Kidney epithelial cell (primary cell): ENCODE measurements around the gene SSTR5. TPM values are rescaled to one million over a fixed set of nuclear protein-coding genes. Genes with fewer than 3 reads are reported as not detected.

ENCODE experiments used
- DNase-seq: peaks from one replicate; pipeline ENCODE4 v3.0.0-alpha.2; 2010; ENCODE audit warnings: low read depth
- H3K27me3 ChIP-seq: 2 replicates; pipeline ENCODE4 v1.6.0; 2011; ENCODE audit warnings: low read length; ENCODE audit not compliant: control insufficient read depth, insufficient read depth
- H3K36me3 ChIP-seq: 2 replicates; pipeline ENCODE4 v1.5.1; 2011; ENCODE audit warnings: low read length; ENCODE audit not compliant: control insufficient read depth, insufficient read depth
- H3K4me3 ChIP-seq: 2 replicates; pipeline ENCODE4 v1.5.1; 2011; ENCODE audit warnings: low read depth, mild to moderate bottlenecking, control low read depth, low read length
- total RNA-seq: library from RNA; depleted of rRNA; stranded (reverse); fragments of >200 nt; gene quantifications from 2 replicates; pipeline ENCODE4 v1.2.3, GENCODE V29; 2015
- TF ChIP-seq, protein P1 (sequence below): IDR thresholded peaks from 2 replicates; pipeline ENCODE4 v1.5.1; 2011; ENCODE audit warnings: mild to moderate bottlenecking, moderate library complexity, low read length, control low read depth, inconsistent platforms; ENCODE audit not compliant: insufficient read depth, poor library complexity, severe bottlenecking

SSTR5 gene
- total RNA-seq, 1 donor from 2014 or later = not detected

DNA sequence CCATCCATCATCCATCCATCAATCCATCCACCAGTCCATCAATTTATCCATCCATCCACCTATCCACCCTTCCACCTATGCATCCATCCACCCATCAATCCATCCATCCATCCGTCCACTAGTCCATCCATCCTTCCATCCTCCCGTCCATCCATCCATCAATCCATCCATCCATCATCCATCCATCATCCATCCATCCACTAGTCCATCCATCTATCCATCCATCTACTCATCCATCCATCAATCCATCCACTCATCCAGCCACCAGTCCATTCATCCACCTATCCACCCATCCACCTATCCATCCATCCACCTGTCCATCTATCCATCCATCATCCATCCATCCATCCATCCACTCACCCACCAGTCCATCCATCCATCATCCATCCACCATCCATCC, 39.9 kb upstream of the SSTR5 start:
- H3K4me3 ChIP-seq = no peak overlapping the region
- TF ChIP-seq, protein P1, sequence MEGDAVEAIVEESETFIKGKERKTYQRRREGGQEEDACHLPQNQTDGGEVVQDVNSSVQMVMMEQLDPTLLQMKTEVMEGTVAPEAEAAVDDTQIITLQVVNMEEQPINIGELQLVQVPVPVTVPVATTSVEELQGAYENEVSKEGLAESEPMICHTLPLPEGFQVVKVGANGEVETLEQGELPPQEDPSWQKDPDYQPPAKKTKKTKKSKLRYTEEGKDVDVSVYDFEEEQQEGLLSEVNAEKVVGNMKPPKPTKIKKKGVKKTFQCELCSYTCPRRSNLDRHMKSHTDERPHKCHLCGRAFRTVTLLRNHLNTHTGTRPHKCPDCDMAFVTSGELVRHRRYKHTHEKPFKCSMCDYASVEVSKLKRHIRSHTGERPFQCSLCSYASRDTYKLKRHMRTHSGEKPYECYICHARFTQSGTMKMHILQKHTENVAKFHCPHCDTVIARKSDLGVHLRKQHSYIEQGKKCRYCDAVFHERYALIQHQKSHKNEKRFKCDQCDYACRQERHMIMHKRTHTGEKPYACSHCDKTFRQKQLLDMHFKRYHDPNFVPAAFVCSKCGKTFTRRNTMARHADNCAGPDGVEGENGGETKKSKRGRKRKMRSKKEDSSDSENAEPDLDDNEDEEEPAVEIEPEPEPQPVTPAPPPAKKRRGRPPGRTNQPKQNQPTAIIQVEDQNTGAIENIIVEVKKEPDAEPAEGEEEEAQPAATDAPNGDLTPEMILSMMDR = no peak

DNA sequence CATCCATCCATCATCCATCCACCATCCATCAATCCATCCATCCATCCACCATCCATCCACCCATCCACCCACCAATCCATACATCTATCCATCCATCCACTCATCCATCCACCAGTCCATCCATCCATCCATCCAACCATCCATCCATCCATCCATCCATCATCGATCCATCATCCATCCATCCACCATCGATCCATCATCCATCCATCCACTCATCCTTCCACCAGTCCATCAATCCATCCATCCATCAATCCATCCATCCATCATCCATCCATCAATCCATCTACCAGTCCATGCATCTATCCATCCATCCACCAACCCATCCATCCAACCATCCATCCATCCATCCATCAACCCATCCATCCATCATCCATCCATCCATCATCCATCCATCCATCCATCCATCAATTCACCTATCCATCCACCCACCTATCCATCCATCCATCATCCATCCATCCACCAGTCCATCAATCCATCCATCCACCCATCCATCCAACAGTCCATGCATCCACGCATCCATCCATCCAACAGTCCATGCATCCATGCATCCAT, 39.3 kb upstream of the SSTR5 start:
- TF ChIP-seq, protein P1 = no peak
- H3K27me3 ChIP-seq = peaks cover 52% of the 10 kb centered on the region
- H3K36me3 ChIP-seq = no peaks in the 10 kb centered on the region
- DNase-seq = no peak
- no peak overlapping the region for H3K4me3 ChIP-seq

More for the DNA sequence above, 39.9 kb upstream of the SSTR5 start:
- H3K36me3 ChIP-seq = no peaks in the 10 kb centered on the region
- H3K27me3 ChIP-seq = peaks cover 56% of the 10 kb centered on the region
- no peak for DNase-seq

DNA sequence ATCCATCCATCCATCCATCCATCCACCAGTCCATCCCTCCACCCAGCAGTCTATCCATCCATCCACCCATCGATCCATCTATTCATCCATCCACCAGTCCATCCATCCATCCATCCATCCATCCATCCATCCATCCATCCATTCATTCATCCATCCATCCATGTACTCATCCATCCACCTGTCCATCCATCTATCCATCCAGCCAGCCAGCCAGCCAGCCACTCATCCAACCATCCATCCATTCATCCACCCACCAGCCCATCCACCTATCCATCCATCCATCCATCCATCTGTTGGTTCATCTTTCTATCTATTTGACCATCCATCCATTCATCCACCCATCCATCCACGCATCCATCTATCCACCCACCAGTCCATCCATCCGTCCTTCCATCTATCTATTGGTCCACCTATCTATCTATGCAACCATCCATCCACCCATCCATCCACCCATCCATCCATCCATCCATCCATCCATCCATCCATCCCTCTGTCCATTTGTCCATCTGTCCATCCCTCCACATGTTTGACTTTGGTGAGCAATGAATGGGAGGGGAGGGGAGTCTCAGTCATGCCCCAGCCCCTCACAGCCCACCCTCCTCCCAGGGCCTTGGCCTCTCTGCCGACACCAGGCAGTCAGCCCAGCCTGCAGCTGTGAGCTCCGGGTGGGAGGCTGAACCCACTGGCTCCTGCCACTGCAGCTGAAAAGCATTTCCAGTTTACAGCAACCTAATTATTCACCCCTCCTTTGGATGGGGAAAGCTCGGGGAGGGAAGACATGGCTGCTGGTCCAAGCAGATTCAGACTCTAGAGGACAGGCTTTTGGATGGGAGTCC, 38.1 kb upstream of the SSTR5 start:
- no peaks in the 10 kb centered on the region for H3K36me3 ChIP-seq
- no peak for DNase-seq
- H3K27me3 ChIP-seq = peaks cover 43% of the 10 kb centered on the region
- TF ChIP-seq, protein P1 = no peak
- no peak overlapping the region for H3K4me3 ChIP-seq

DNA sequence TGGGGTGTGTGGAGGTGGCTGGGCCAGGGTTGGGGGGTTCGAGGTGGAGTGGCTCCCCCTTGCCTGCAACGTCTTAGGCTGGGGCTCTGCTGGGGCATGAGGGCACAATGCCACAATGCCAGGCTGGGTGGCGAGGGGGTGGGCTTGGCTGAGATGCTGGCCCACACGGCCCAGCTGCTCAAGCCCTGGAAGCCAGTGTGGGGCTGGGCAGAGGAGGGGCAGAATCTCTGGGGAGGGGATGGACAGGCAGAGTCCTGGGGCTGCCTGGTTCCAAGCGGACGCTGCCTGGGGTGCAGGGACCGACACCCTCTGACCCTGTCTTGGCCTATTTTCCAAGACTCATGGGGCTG, 37.5 kb upstream of the SSTR5 start:
- H3K4me3 ChIP-seq = no peak overlapping the region
- TF ChIP-seq, protein P1 = no peak
- peaks cover 38% of the 10 kb centered on the region for H3K27me3 ChIP-seq

DNA sequence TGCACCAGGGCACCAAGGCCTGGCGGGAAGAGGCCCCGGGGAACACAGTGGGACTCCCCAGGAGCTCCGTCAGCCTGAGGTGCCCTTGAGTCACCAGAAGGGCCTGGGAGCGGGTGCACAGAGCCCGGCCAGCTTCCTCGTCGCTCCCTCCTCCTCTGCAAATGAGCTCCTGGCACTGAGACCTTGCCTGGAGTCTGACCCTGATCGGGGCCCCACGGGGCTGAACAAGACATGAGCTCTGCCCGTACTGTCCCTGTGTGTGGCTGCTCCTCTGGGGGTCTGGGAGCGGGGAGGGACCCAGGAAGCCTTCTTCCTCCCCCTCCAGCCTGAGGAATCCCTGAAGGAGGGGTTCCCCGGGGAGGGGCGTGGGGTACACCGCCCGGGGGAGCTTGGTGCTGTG, 36.4 kb upstream of the SSTR5 start:
- TF ChIP-seq, protein P1 = no peak
- DNase-seq = no peak
- Histone ChIP-seq H3K36me3 (no peaks in the 10 kb centered on the region), H3K4me3 (no peak overlapping the region), H3K27me3 (peaks cover 27% of the 10 kb centered on the region)

More for the DNA sequence above, 37.5 kb upstream of the SSTR5 start:
- DNase-seq = no peak
- H3K36me3 ChIP-seq = no peaks in the 10 kb centered on the region
